Gastroesophageal sphincter (tissue), 3 donors: ENCODE measurements around the gene KRCC1.

ENCODE experiments used
- EP300 ChIP-seq: sonication (generic); formaldehyde crosslinking; IDR thresholded peaks from one replicate; pipeline ENCODE4 v1.6.1; 2017; ENCODE audit warnings: antibody characterized with exemption, mild to moderate bottlenecking
- POLR2A ChIP-seq, 2 donors: fragments of 450-650 bp; IDR thresholded peaks; one replicate each; pipeline ENCODE4 v1.6.1; 2017; ENCODE audit warnings: antibody characterized with exemption in 2 of 2, mild to moderate bottlenecking in 2 of 2, moderate library complexity in 1 of 2
- POLR2AphosphoS5 ChIP-seq: sonication (generic); formaldehyde crosslinking; IDR thresholded peaks from one replicate; pipeline ENCODE4 v1.6.1; 2017; ENCODE audit warnings: antibody characterized with exemption
- TF ChIP-seq, protein P1 (sequence below), 4 experiments: fragments of 200-600 bp in 2 of 4; fragments of 450-650 bp in 2 of 4; sonication (generic) in 1 of 4; IDR thresholded peaks; one replicate each; pipeline ENCODE4 v1.5.1; 2017 to 2019; ENCODE audit warnings: antibody characterized with exemption in 4 of 4, mild to moderate bottlenecking in 2 of 4, moderate library complexity in 2 of 4

DNA sequence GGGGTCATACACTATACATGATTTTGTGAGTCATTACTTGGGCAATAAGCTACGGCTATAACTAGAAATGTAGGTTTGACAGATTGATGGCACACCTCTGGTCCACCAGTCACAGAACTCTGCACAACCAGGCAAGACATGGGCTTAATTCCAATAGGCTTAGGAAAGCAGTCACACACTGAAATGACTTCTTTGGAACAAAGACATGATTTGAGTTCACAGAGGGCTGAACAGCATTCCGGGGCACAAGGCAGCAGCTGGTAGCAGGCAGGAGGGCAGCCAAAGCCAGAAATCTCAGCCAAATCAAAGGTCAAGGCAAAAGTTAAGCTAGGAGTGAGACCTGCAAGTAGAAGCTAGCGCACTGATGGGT is 44.9 kb upstream of the KRCC1 start:
- TF ChIP-seq, protein P1, sequence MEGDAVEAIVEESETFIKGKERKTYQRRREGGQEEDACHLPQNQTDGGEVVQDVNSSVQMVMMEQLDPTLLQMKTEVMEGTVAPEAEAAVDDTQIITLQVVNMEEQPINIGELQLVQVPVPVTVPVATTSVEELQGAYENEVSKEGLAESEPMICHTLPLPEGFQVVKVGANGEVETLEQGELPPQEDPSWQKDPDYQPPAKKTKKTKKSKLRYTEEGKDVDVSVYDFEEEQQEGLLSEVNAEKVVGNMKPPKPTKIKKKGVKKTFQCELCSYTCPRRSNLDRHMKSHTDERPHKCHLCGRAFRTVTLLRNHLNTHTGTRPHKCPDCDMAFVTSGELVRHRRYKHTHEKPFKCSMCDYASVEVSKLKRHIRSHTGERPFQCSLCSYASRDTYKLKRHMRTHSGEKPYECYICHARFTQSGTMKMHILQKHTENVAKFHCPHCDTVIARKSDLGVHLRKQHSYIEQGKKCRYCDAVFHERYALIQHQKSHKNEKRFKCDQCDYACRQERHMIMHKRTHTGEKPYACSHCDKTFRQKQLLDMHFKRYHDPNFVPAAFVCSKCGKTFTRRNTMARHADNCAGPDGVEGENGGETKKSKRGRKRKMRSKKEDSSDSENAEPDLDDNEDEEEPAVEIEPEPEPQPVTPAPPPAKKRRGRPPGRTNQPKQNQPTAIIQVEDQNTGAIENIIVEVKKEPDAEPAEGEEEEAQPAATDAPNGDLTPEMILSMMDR (IDR thresholded peaks at IDR 0.05): no peak
- TF ChIP-seq POLR2A (IDR thresholded peaks at IDR 0.05): no peak
- TF ChIP-seq POLR2AphosphoS5: no peak
- TF ChIP-seq EP300: no peak
